Measurements from ENCODE around the gene ZNF827. TPM values are rescaled to one million over a fixed set of nuclear protein-coding genes. Genes with fewer than 3 reads are reported as not detected.

The ZNF827 gene
- total RNA-seq, 1 experiment from 2014 or later: 22.4 TPM

GRCh38 chr4:145804116-145804515, 134.5 kb downstream of the ZNF827 start:
- H3K9me3 ChIP-seq (ENCODE audit: insufficient read depth, low read depth): 0 out of 2 replicates have a peak, but pooled peaks cover 2% of the 10 kb centered on the region
- no peaks in the 10 kb centered on the region for H3K36me3 ChIP-seq (ENCODE audit: low read depth)
- H3K4me2 ChIP-seq: no peak overlapping the region
- no peak overlapping the region for H2AFZ ChIP-seq
- ChIA-PET CTCF (no interaction called here), POLR2A (ENCODE audit: unreplicated experiment) (interaction anchor here (0.7 kb wide), 1 partner anchor 626 kb away, joined by 4 read pairs; no protein-coding TSS in a partner anchor)
- no TSS peak for BruUV-seq (replicated peaks)
- no peaks in the 10 kb centered on the region for H3K27me3 ChIP-seq (ENCODE audit: insufficient read depth, low read depth)
- 0 out of 2 replicates have a peak, but pooled peaks cover 3% of the 10 kb centered on the region for H3K79me2 ChIP-seq (ENCODE audit: low read depth)
- H3K4me1 ChIP-seq (replicated peaks; ENCODE audit: insufficient read depth): peaks cover 22% of the 10 kb centered on the region
- DNase-seq: no peak
- no peaks in the 10 kb centered on the region for H4K20me1 ChIP-seq (ENCODE audit: insufficient read depth)
- peaks cover 15% of the 10 kb centered on the region for H3F3A ChIP-seq (ENCODE audit: insufficient read depth, low read depth)
- TF ChIP-seq, protein P1, sequence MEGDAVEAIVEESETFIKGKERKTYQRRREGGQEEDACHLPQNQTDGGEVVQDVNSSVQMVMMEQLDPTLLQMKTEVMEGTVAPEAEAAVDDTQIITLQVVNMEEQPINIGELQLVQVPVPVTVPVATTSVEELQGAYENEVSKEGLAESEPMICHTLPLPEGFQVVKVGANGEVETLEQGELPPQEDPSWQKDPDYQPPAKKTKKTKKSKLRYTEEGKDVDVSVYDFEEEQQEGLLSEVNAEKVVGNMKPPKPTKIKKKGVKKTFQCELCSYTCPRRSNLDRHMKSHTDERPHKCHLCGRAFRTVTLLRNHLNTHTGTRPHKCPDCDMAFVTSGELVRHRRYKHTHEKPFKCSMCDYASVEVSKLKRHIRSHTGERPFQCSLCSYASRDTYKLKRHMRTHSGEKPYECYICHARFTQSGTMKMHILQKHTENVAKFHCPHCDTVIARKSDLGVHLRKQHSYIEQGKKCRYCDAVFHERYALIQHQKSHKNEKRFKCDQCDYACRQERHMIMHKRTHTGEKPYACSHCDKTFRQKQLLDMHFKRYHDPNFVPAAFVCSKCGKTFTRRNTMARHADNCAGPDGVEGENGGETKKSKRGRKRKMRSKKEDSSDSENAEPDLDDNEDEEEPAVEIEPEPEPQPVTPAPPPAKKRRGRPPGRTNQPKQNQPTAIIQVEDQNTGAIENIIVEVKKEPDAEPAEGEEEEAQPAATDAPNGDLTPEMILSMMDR (conservative IDR thresholded peaks at IDR 0.05): no peak
- no peak for TF ChIP-seq EZH2 (IDR thresholded peaks at IDR 0.05; ENCODE audit: low read depth)
- intact Hi-C loops (cut with micrococcal nuclease; ENCODE audit: unreplicated experiment): loop anchor here (10.0 kb wide), 1 partner anchor 629 kb away; no protein-coding TSS in a partner anchor
- H3K4me3 ChIP-seq: no peak overlapping the region
- H3K27ac ChIP-seq: peak overlapping the region; percentile 1; the same call in 1 of the 2 replicates
- H3K9me2 ChIP-seq (ENCODE audit: insufficient read depth): no peaks in the 10 kb centered on the region

- H3K4me3 ChIP-seq: no peak overlapping the region
- no peaks in the 10 kb centered on the region for H3F3A ChIP-seq (ENCODE audit: insufficient read depth, low read depth)
- H3K27ac ChIP-seq: no peak overlapping the region
- H3K27me3 ChIP-seq (ENCODE audit: insufficient read depth, low read depth): no peaks in the 10 kb centered on the region
- POLR2A ChIA-PET (ENCODE audit: unreplicated experiment): no interaction called here
- H3K36me3 ChIP-seq (ENCODE audit: low read depth): no peaks in the 10 kb centered on the region
- intact Hi-C loops (cut with micrococcal nuclease; ENCODE audit: unreplicated experiment): no loop called here
- no peak for TF ChIP-seq EZH2 (IDR thresholded peaks at IDR 0.05; ENCODE audit: low read depth)
- TF ChIP-seq, protein P1 (conservative IDR thresholded peaks at IDR 0.05): no peak
- no peaks in the 10 kb centered on the region for H3K9me3 ChIP-seq (ENCODE audit: insufficient read depth, low read depth)
- DNase-seq: no peak
- no peak overlapping the region for H2AFZ ChIP-seq
- no peaks in the 10 kb centered on the region for H4K20me1 ChIP-seq (ENCODE audit: insufficient read depth)
- H3K9me2 ChIP-seq (ENCODE audit: insufficient read depth): no peaks in the 10 kb centered on the region
- no peak overlapping the region for H3K4me2 ChIP-seq
- H3K4me1 ChIP-seq (replicated peaks; ENCODE audit: insufficient read depth): no peaks in the 10 kb centered on the region
- BruUV-seq (replicated peaks): no TSS peak
- CTCF ChIA-PET: no interaction called here
- no peaks in the 10 kb centered on the region for H3K79me2 ChIP-seq (ENCODE audit: low read depth)
Measured at GRCh38 chr4:145799223-145799622, 139.4 kb downstream of the ZNF827 start.

DNA sequence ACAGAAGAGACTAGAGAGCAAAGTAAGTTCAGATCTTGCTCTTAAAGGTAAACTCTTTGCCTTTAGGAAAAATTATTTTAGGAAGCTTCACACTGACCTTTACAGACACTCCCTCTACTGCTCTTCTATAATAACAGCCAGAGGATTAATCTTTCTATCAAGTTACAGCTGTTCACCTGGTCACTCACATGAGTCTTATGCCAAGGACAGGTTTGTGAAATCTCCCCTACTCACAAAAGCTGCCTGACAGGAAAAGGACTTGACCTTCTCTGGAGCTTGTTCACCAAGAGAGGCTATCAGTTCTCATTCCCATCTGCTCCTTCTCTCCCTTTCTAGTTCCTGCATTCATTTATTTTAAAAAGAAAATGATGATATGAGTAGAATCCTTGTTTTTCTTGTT, 141.3 kb downstream of the ZNF827 start:
- Histone ChIP-seq H3K27me3 (ENCODE audit: insufficient read depth, low read depth) (no peaks in the 10 kb centered on the region), H3K79me2 (ENCODE audit: low read depth) (no peaks in the 10 kb centered on the region), H3K4me1 (replicated peaks; ENCODE audit: insufficient read depth) (no peaks in the 10 kb centered on the region), H3K9me3 (ENCODE audit: insufficient read depth, low read depth) (no peaks in the 10 kb centered on the region), H3K36me3 (ENCODE audit: low read depth) (no peaks in the 10 kb centered on the region), H4K20me1 (ENCODE audit: insufficient read depth) (no peaks in the 10 kb centered on the region), H2AFZ (no peak overlapping the region), H3K9me2 (ENCODE audit: insufficient read depth) (no peaks in the 10 kb centered on the region), H3K27ac (no peak overlapping the region), H3F3A (ENCODE audit: insufficient read depth, low read depth) (no peaks in the 10 kb centered on the region), H3K4me3 (no peak overlapping the region), H3K4me2 (no peak overlapping the region)
- no TSS peak for BruUV-seq (replicated peaks)
- intact Hi-C loops (cut with micrococcal nuclease; ENCODE audit: unreplicated experiment): no loop called here
- POLR2A ChIA-PET (ENCODE audit: unreplicated experiment): no interaction called here
- CTCF ChIA-PET: no interaction called here
- DNase-seq: peak in 1 of 2 experiments; percentile 40
- TF ChIP-seq, protein P1 (conservative IDR thresholded peaks at IDR 0.05): no peak
- TF ChIP-seq EZH2 (IDR thresholded peaks at IDR 0.05; ENCODE audit: low read depth): no peak
